Kidney (tissue), 14 donors: Measurements from ENCODE around the gene GP5. TPM values are rescaled to one million over a fixed set of nuclear protein-coding genes. Genes with fewer than 3 reads are reported as not detected.

Experiments
- DNase-seq, 5 donors: peaks; one replicate each; pipeline ENCODE4 v3.0.0-alpha.2; 2013 to 2020
- FAIRE-seq: peaks from 2 replicates; lab custom pipeline; 2012; peaks lifted over from hg19 to GRCh38; lab: Jason Lieb, UNC
- H3K27ac ChIP-seq, 2 donors: one replicate each; pipeline ENCODE4 v1.7.0; 2013; ENCODE audit warnings: low read depth in 2 of 2, low read length in 2 of 2, inconsistent platforms in 1 of 2
- H3K27me3 ChIP-seq: one replicate; pipeline ENCODE4 v1.7.1; 2013; ENCODE audit warnings: low read length, inconsistent platforms; ENCODE audit not compliant: control insufficient read depth, insufficient read depth
- H3K36me3 ChIP-seq, 3 donors: one replicate each; pipeline versions ENCODE4 v1.7.0 to v1.7.1; 2013; ENCODE audit warnings: low read length in 3 of 3, control low read depth in 1 of 3, inconsistent platforms in 1 of 3; ENCODE audit not compliant: insufficient read depth in 3 of 3, control insufficient read depth in 2 of 3
- H3K4me1 ChIP-seq, 3 donors: one replicate each; pipeline versions ENCODE4 v1.7.0 to v1.7.1; 2013; ENCODE audit warnings: low read length in 3 of 3, inconsistent platforms in 1 of 3, low read depth in 1 of 3; ENCODE audit not compliant: control insufficient read depth in 2 of 3, insufficient read depth in 2 of 3
- H3K4me3 ChIP-seq, 3 donors: one replicate each; pipeline versions ENCODE4 v1.7.0 to v1.8.1; 2013; ENCODE audit warnings: low read length in 3 of 3, control low read depth in 1 of 3, inconsistent platforms in 1 of 3
- H3K9ac ChIP-seq, 3 donors: one replicate each; pipeline versions ENCODE4 v1.7.0 to v1.7.1; 2013; ENCODE audit warnings: low read length in 3 of 3, control low read depth in 1 of 3, inconsistent platforms in 1 of 3
- H3K9me3 ChIP-seq, 3 donors: one replicate each; pipeline versions ENCODE4 v1.7.0 to v1.7.1; 2013; ENCODE audit warnings: low read length in 3 of 3, control low read depth in 1 of 3, inconsistent platforms in 1 of 3; ENCODE audit not compliant: control insufficient read depth in 2 of 3, insufficient read depth in 1 of 3
- CTCF ChIP-seq: IDR thresholded peaks from 3 replicates; pipeline ENCODE4 v1.5.1; 2012; ENCODE audit warnings: mild to moderate bottlenecking, moderate library complexity, borderline replicate concordance; ENCODE audit not compliant: insufficient read depth; ENCODE audit errors: extremely low read depth
- intact Hi-C: fragments of 100-400 bp; cut with DNase I; formaldehyde crosslinking; loops from one replicate; pipeline ENCODE4 v1.11.1; 2022
- polyA plus RNA-seq: library from polyadenylated mRNA; stranded (reverse); fragments of 350-450 nt; fragmentation: Illumina TruSeq; extraction: RNeasy Lipid Tissue Mini Kit (QIAGEN cat#74804); gene quantifications from one replicate; pipeline ENCODE4 v1.2.3, GENCODE V29; 2014; ENCODE audit warnings: low read depth, low replicate concordance; ENCODE audit not compliant: insufficient read depth
- total RNA-seq: library from RNA; stranded (reverse); fragmentation: NEBNext Ultra II Directional; extraction: Animal tissue kit (Norgen Biotek cat#: 25700); gene quantifications from one replicate; pipeline ENCODE4 v1.2.1, GENCODE V29; 2021
- donor health status: control.
- donor health status: control.
- donor health status: control.
- donor health status: control.
- donor health status: control.
- donor health status: DM: yes; HTN: yes; CAD: no.
- donor health status: Normal renal cell carcinoma (clear cell type).

The GP5 gene
- total and polyA plus RNA-seq, 2 donors from 2014 or later: 0.22 TPM; not detected in 1

- H3K27ac ChIP-seq: no peak overlapping the region
- H3K9ac ChIP-seq: no peak overlapping the region
- TF ChIP-seq CTCF: no peak
- no peaks in the 10 kb centered on the region for H3K36me3 ChIP-seq
- no peaks in the 10 kb centered on the region for H3K9me3 ChIP-seq
- FAIRE-seq (no peak), DNase-seq (no peak)
- no peaks in the 10 kb centered on the region for H3K4me1 ChIP-seq
- intact Hi-C loops: no loop called here
- H3K27me3 ChIP-seq: no peaks in the 10 kb centered on the region
- no peak overlapping the region for H3K4me3 ChIP-seq
Measured at GRCh38 chr3:194387926-194388418, 11.1 kb downstream of the GP5 start.

- no peaks in the 10 kb centered on the region for H3K27me3 ChIP-seq
- no peak overlapping the region for H3K4me3 ChIP-seq
- FAIRE-seq (no peak), DNase-seq (no peak)
- no peak overlapping the region for H3K9ac ChIP-seq
- no peak overlapping the region for H3K27ac ChIP-seq
- no peaks in the 10 kb centered on the region for H3K36me3 ChIP-seq
- TF ChIP-seq CTCF: no peak
- no peaks in the 10 kb centered on the region for H3K9me3 ChIP-seq
- intact Hi-C loops: no loop called here
- H3K4me1 ChIP-seq: no peaks in the 10 kb centered on the region
Measured at GRCh38 chr3:194387276-194387675, 11.8 kb downstream of the GP5 start.

GRCh38 chr3:194386648-194387047 is 12.4 kb downstream of the GP5 start:
- intact Hi-C loops: no loop called here
- no peak for FAIRE-seq
- H3K27ac ChIP-seq: no peak overlapping the region

More at GRCh38 chr3:194386648-194387047, 12.4 kb downstream of the GP5 start:
- Histone ChIP-seq H3K36me3 (no peaks in the 10 kb centered on the region), H3K9me3 (no peaks in the 10 kb centered on the region), H3K4me3 (no peak overlapping the region), H3K9ac (no peak overlapping the region), H3K4me1 (no peaks in the 10 kb centered on the region), H3K27me3 (no peaks in the 10 kb centered on the region)
- no peak for DNase-seq
- no peak for TF ChIP-seq CTCF
